OCI-LY1 (cell line): ENCODE measurements around the gene SEMA5A.

ENCODE experiments used
- H2AFZ ChIP-seq: fragments of 200-600 bp; sonication (generic), shearing (Covaris generic); 2 replicates; pipeline ENCODE4 v1.6.0; 2014; ENCODE audit warnings: antibody characterized with exemption, mild to moderate bottlenecking, low read length
- H3F3A ChIP-seq: fragments of 200-600 bp; sonication (generic), shearing (Covaris generic); 2 replicates; pipeline ENCODE4 v1.6.0; 2014; ENCODE audit warnings: mild to moderate bottlenecking, antibody characterized with exemption, low read length, moderate library complexity; ENCODE audit not compliant: insufficient read depth
- H3K27ac ChIP-seq: fragments of 200-600 bp; sonication (generic); 2 replicates; pipeline ENCODE4 v1.5.1; 2014; ENCODE audit warnings: low read length, mixed run types, mild to moderate bottlenecking, low read depth; ENCODE audit not compliant: poor library complexity, severe bottlenecking
- H3K27me3 ChIP-seq: fragments of 200-600 bp; sonication (generic); 2 replicates; pipeline ENCODE4 v1.6.0; 2014; ENCODE audit warnings: antibody characterized with exemption, mild to moderate bottlenecking, low read length, moderate library complexity; ENCODE audit not compliant: insufficient read depth
- H3K36me3 ChIP-seq: fragments of 200-600 bp; sonication (generic); 2 replicates; pipeline ENCODE4 v1.6.1; 2014; ENCODE audit warnings: mild to moderate bottlenecking, antibody characterized with exemption, low read length, moderate library complexity, mixed read lengths; ENCODE audit not compliant: insufficient read depth
- H3K4me1 ChIP-seq: fragments of 200-600 bp; sonication (generic); 2 replicates; pipeline ENCODE4 v1.5.1; 2014; ENCODE audit warnings: mild to moderate bottlenecking, low read length, moderate library complexity; ENCODE audit not compliant: insufficient read depth, severe bottlenecking
- H3K4me2 ChIP-seq: fragments of 200-600 bp; sonication (generic), shearing (Covaris generic); 2 replicates; pipeline ENCODE4 v1.6.1; 2014; ENCODE audit warnings: low read length
- H3K4me3 ChIP-seq: fragments of 200-600 bp; sonication (generic); 2 replicates; pipeline ENCODE4 v1.5.1; 2014; ENCODE audit warnings: low read length, low read depth, mild to moderate bottlenecking, mixed read lengths; ENCODE audit not compliant: poor library complexity, severe bottlenecking
- H3K79me2 ChIP-seq: fragments of 200-600 bp; shearing (Covaris generic); 2 replicates; pipeline ENCODE4 v1.6.1; 2016; ENCODE audit warnings: mixed run types, low read length, mixed read lengths; ENCODE audit not compliant: insufficient read depth
- H3K9ac ChIP-seq: fragments of 200-600 bp; sonication (generic), shearing (Covaris generic); 2 replicates; pipeline ENCODE4 v1.6.1; 2014; ENCODE audit warnings: mild to moderate bottlenecking, low read length, mixed read lengths
- H3K9me2 ChIP-seq: fragments of 200-600 bp; sonication (generic), shearing (Covaris generic); 2 replicates; pipeline ENCODE4 v1.6.1; 2014; ENCODE audit warnings: low read depth, mild to moderate bottlenecking, low read length, mixed read lengths
- H3K9me3 ChIP-seq: fragments of 200-600 bp; shearing (Covaris generic); 2 replicates; pipeline ENCODE4 v1.6.1; 2014; ENCODE audit warnings: low read length, mixed read lengths
- H4K20me1 ChIP-seq: fragments of 200-600 bp; sonication (generic), shearing (Covaris generic); 2 replicates; pipeline ENCODE4 v1.6.0; 2016; ENCODE audit warnings: mild to moderate bottlenecking, low read length; ENCODE audit not compliant: insufficient read depth
- EZH2 ChIP-seq: fragments of 200-600 bp; sonication (generic), shearing (Covaris generic); IDR thresholded peaks from 2 replicates; pipeline ENCODE4 v1.8.0; 2017; ENCODE audit warnings: borderline replicate concordance, mixed run types, mild to moderate bottlenecking, antibody characterized with exemption, low read length, moderate library complexity, mixed read lengths
- TF ChIP-seq, protein P1 (sequence below): fragments of 200-600 bp; sonication (generic), shearing (Covaris generic); IDR thresholded peaks from 2 replicates; pipeline ENCODE4 v1.5.1; 2017; ENCODE audit warnings: mild to moderate bottlenecking, antibody characterized with exemption, low read length, moderate library complexity, mixed read lengths

SEMA5A gene

GRCh38 chr5:9515436-9515835 lies 30.4 kb downstream of the SEMA5A start:
- Histone ChIP-seq H4K20me1 (no peaks in the 10 kb centered on the region), H2AFZ (no peak overlapping the region), H3K79me2 (no peaks in the 10 kb centered on the region), H3K27ac (no peak overlapping the region), H3F3A (no peaks in the 10 kb centered on the region), H3K9me3 (no peaks in the 10 kb centered on the region), H3K27me3 (no peaks in the 10 kb centered on the region), H3K4me2 (no peak overlapping the region), H3K9ac (no peak overlapping the region), H3K36me3 (no peaks in the 10 kb centered on the region), H3K4me1 (no peaks in the 10 kb centered on the region), H3K9me2 (no peaks in the 10 kb centered on the region), H3K4me3 (no peak overlapping the region)
- TF ChIP-seq, protein P1, sequence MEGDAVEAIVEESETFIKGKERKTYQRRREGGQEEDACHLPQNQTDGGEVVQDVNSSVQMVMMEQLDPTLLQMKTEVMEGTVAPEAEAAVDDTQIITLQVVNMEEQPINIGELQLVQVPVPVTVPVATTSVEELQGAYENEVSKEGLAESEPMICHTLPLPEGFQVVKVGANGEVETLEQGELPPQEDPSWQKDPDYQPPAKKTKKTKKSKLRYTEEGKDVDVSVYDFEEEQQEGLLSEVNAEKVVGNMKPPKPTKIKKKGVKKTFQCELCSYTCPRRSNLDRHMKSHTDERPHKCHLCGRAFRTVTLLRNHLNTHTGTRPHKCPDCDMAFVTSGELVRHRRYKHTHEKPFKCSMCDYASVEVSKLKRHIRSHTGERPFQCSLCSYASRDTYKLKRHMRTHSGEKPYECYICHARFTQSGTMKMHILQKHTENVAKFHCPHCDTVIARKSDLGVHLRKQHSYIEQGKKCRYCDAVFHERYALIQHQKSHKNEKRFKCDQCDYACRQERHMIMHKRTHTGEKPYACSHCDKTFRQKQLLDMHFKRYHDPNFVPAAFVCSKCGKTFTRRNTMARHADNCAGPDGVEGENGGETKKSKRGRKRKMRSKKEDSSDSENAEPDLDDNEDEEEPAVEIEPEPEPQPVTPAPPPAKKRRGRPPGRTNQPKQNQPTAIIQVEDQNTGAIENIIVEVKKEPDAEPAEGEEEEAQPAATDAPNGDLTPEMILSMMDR: no peak

DNA sequence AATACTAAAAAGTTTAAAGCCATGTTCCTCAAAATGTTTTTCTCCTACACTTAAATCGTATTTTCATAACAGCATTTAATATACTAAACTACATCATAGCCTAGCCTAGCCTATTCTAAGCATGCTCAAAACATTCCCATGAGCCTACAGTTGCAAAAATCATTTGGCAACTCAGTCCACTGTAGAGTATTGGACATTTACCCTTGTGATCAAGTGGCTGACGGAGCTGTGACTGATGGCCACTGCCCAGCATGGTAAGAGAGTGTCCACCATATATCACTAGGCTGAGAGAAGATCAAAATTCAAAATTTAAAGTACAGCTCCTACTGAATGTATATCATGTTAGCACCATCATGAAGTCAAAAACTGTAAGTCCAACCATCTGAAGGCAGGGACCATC lies 30.9 kb downstream of the SEMA5A start:
- H3F3A ChIP-seq: no peaks in the 10 kb centered on the region
- no peak overlapping the region for H3K4me3 ChIP-seq
- H3K79me2 ChIP-seq: no peaks in the 10 kb centered on the region
- no peak overlapping the region for H3K27ac ChIP-seq
- no peak overlapping the region for H3K9ac ChIP-seq
- H3K4me1 ChIP-seq: no peaks in the 10 kb centered on the region
- H3K4me2 ChIP-seq: no peak overlapping the region
- no peak overlapping the region for H2AFZ ChIP-seq
- H4K20me1 ChIP-seq: no peaks in the 10 kb centered on the region
- H3K9me3 ChIP-seq: no peaks in the 10 kb centered on the region
- no peaks in the 10 kb centered on the region for H3K9me2 ChIP-seq
- no peaks in the 10 kb centered on the region for H3K36me3 ChIP-seq
- H3K27me3 ChIP-seq: no peaks in the 10 kb centered on the region
- TF ChIP-seq, protein P1: no peak
- no peak for TF ChIP-seq EZH2

GRCh38 chr5:9513827-9514226 lies 32.0 kb downstream of the SEMA5A start:
- no peak overlapping the region for H3K27ac ChIP-seq
- no peaks in the 10 kb centered on the region for H3K4me1 ChIP-seq
- H3K27me3 ChIP-seq: no peaks in the 10 kb centered on the region
- H3K9ac ChIP-seq: no peak overlapping the region
- H4K20me1 ChIP-seq: no peaks in the 10 kb centered on the region
- no peak overlapping the region for H2AFZ ChIP-seq
- no peaks in the 10 kb centered on the region for H3F3A ChIP-seq
- no peaks in the 10 kb centered on the region for H3K79me2 ChIP-seq
- no peak overlapping the region for H3K4me2 ChIP-seq
- H3K9me2 ChIP-seq: no peaks in the 10 kb centered on the region
- H3K36me3 ChIP-seq: no peaks in the 10 kb centered on the region
- no peak overlapping the region for H3K4me3 ChIP-seq
- TF ChIP-seq, protein P1: no peak
- no peak for TF ChIP-seq EZH2
- H3K9me3 ChIP-seq: no peaks in the 10 kb centered on the region
